Cardiac muscle cell (in vitro differentiated cells and primary cell): ENCODE data around the gene JAK3. TPM values are rescaled to one million over a fixed set of nuclear protein-coding genes. Genes with fewer than 3 reads are reported as not detected.

Source experiments
- DNase-seq, 2 donors: peaks; one replicate each; pipeline versions ENCODE4 v3.0.0 to v3.0.0-alpha.2; 2010 to 2017; ENCODE audit warnings: low read depth in 1 of 2, low spot score in 1 of 2
- H3K27ac ChIP-seq: fragments of 200-600 bp; sonication (generic); 2 replicates; pipeline ENCODE4 v1.5.1; 2016
- H3K27me3 ChIP-seq: fragments of 200-600 bp; sonication (generic); 2 replicates; pipeline ENCODE4 v1.6.0; 2016; ENCODE audit warnings: control low read depth
- H3K36me3 ChIP-seq: fragments of 200-600 bp; sonication (generic); 2 replicates; pipeline ENCODE4 v1.5.1; 2016; ENCODE audit warnings: control low read depth
- H3K4me1 ChIP-seq: fragments of 200-600 bp; sonication (generic); 2 replicates; pipeline ENCODE4 v1.8.1; 2017; ENCODE audit warnings: low read depth, mild to moderate bottlenecking, mixed run types
- H3K4me3 ChIP-seq: fragments of 200-600 bp; sonication (generic); 2 replicates; pipeline ENCODE4 v1.5.1; 2016; ENCODE audit warnings: mild to moderate bottlenecking
- H3K9me3 ChIP-seq: fragments of 200-600 bp; sonication (generic); 2 replicates; pipeline ENCODE4 v1.5.1; 2017; ENCODE audit warnings: low read depth, mild to moderate bottlenecking, control low read depth
- polyA plus RNA-seq: library from polyadenylated mRNA; unstranded; fragments of >200 nt; fragmentation: Nextera tagmentation; extraction: Ambion mirVana; gene quantifications from 2 replicates; pipeline ENCODE4 v1.2.1, GENCODE V29; 2016
- total RNA-seq: library from RNA; depleted of rRNA; stranded (reverse); fragments of >200 nt; gene quantifications from 2 replicates; pipeline ENCODE4 v1.2.3, GENCODE V29; 2016
- TF ChIP-seq, protein P1 (sequence below): IDR thresholded peaks from 2 replicates; pipeline ENCODE4 v1.5.1; 2012; ENCODE audit warnings: low read depth, mild to moderate bottlenecking, low read length

The JAK3 gene
- total and polyA plus RNA-seq, 2 experiments from 2014 or later, result 1.5 to 14.5 TPM

DNA sequence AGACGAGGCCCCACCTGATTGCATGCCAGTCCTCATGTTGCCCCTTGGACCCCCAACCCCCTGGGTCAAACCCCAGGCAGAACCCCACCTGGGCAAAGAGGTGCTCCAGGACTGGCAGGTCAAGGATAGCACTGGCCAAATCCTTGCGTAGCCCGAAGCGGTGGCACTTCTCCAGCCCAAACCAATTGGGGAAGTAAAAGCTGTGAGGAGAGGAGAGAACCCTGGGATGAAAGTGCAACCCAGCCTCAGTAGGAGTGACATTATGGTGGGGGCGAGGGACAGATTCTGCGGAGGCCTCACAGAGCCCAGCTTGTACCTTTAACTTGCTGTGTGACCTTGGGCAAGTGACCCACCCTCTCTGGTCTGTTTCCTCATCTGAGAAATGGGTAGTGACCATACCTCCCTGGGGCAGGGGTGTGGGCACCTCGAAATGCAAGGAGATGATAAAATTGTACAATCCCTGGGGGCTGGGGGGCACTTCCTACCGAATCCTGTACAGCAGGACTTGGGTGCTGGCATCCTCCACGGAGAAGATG lies 4.4 kb downstream of the JAK3 start:
- Histone ChIP-seq H3K36me3 (no peaks in the 10 kb centered on the region), H3K4me1 (peaks cover 3% of the 10 kb centered on the region), H3K27ac (no peak overlapping the region), H3K4me3 (no peak overlapping the region), H3K9me3 (no peaks in the 10 kb centered on the region), H3K27me3 (no peaks in the 10 kb centered on the region)
- TF ChIP-seq, protein P1, sequence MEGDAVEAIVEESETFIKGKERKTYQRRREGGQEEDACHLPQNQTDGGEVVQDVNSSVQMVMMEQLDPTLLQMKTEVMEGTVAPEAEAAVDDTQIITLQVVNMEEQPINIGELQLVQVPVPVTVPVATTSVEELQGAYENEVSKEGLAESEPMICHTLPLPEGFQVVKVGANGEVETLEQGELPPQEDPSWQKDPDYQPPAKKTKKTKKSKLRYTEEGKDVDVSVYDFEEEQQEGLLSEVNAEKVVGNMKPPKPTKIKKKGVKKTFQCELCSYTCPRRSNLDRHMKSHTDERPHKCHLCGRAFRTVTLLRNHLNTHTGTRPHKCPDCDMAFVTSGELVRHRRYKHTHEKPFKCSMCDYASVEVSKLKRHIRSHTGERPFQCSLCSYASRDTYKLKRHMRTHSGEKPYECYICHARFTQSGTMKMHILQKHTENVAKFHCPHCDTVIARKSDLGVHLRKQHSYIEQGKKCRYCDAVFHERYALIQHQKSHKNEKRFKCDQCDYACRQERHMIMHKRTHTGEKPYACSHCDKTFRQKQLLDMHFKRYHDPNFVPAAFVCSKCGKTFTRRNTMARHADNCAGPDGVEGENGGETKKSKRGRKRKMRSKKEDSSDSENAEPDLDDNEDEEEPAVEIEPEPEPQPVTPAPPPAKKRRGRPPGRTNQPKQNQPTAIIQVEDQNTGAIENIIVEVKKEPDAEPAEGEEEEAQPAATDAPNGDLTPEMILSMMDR, result no peak
- DNase-seq, result no peak

DNA sequence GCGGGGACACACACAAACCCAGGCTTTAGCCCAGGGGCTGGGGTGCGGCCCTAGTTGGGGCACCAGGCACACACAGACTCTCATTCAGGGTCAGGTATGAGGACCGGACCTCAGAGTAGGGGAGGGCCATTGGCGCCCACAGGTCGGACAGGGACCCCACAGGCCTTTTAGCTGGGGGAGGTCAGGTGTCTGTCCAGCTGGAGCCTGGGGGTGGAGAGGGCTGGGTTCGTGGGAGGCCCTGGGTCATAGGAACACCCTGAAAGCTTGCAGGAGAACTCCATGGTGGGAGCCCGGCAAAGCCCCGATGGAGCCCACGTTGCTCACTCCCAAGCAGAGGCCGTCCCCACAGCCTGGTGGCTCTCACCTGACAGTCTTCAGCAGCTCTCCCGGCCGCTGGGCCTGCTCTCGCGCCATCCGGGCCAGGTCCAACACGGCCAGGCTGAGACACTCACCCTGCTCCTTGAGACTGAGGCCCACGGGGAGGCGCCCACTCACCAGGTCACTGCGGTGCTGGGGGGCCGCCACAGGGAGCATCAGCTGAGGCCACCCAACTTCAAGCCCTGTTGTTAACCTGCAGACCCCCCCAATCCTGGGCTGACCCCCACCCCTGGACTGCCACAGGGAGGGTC lies 5.0 kb downstream of the JAK3 start:
- H3K4me3 ChIP-seq, result no peak overlapping the region
- peaks cover 3% of the 10 kb centered on the region for H3K4me1 ChIP-seq
- no peaks in the 10 kb centered on the region for H3K27me3 ChIP-seq
- TF ChIP-seq, protein P1, result no peak
- DNase-seq, result no peak
- H3K27ac ChIP-seq, result no peak overlapping the region
- no peaks in the 10 kb centered on the region for H3K36me3 ChIP-seq
- no peaks in the 10 kb centered on the region for H3K9me3 ChIP-seq

DNA sequence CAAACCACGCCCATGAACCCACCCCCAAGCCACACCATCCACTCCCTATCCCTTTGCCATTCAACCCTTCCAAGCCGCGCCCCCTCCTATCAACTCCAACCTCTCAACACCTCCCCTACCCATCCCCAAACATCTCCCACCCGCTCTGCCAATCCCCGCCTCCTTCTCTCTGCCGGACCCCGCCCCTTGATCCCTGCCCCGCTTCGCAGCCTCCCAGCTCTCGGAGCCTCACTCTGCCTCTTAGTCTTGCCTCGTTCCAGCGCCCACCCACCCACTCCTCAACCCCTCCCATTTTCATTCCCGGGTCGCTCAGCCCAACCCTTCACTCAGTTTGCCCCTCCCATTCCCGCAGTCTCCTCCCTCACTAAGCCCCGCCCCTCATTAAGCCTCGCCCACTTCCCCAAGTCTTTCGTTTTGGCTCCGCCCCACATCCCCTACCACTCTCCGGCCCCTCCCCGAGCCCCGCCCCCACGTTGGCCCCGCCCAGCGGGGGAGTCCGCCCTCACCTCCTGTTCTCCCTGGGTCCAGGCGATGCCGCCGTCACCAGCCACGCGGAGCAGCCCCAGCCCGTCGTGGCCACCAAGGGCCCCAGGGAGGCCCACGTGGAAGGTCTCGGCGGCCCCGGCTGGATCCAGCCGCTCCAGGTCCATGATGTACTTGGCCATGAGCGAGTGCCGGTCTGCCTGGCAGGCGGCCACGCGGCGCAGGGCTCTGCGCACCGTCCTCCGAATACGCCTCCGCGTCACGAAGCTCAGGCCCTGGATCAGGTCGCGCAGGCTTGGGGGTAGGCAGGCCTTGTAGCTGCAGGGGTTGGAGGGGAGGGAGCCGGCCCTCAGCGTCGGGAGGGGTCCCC lies 5.7 kb downstream of the JAK3 start:
- H3K36me3 ChIP-seq, result no peaks in the 10 kb centered on the region
- DNase-seq, result peak; percentile 93 to 97

DNA sequence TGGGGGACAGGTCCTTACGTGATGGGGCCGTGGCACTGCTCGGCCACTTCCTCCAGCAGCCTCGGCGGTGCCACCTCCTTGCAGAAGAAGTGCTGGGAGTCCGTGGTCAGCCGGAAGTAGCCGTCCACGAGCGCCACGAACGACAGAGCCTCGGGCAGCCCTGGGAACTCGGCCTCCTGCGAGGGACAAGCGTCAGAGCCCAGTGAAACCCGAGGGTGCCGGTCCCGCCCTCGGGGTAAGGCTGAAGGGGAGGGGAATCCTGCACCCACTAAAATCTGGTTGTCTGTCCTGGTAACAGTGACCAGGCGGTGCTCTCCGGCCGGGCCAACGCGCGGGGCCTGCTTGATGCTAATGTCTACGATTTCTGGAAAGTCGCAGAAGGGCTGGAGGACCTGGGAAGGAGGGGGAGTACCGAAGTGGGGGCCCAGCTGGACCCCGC lies 6.4 kb downstream of the JAK3 start:
- TF ChIP-seq, protein P1, result no peak
- H3K9me3 ChIP-seq, result no peaks in the 10 kb centered on the region
- no peak overlapping the region for H3K27ac ChIP-seq
- no peaks in the 10 kb centered on the region for H3K36me3 ChIP-seq
- H3K4me3 ChIP-seq, result peak overlapping the region; percentile 23
- DNase-seq, result no peak
- H3K4me1 ChIP-seq, result peaks cover 3% of the 10 kb centered on the region
- H3K27me3 ChIP-seq, result no peaks in the 10 kb centered on the region

More for the DNA sequence above, 5.7 kb downstream of the JAK3 start:
- Histone ChIP-seq H3K27me3 (no peaks in the 10 kb centered on the region), H3K9me3 (no peaks in the 10 kb centered on the region), H3K4me1 (peaks cover 3% of the 10 kb centered on the region), H3K4me3 (peak overlapping the region; percentile 23), H3K27ac (no peak overlapping the region)
- TF ChIP-seq, protein P1, result no peak

DNA sequence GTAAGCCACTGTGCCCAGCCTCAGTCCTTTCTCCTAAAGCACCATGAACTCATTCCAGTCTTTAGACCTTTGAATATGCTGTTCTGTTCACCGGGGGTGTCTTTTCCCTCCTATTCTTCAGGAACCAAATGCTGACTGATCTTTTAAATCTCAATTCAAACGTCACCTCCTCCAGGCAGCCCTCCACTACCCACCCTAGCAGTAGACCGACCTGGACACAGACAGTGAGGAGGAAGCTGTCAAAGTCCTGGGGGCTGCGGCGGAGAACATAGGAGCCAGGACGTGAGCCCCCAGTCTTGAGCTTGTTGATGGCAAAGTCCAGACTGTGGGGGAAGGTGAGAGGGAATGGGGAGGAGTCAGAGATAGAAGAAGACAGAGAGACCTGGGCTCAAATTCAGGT lies 7.8 kb downstream of the JAK3 start:
- Histone ChIP-seq H3K9me3 (no peaks in the 10 kb centered on the region), H3K4me1 (peaks cover 3% of the 10 kb centered on the region), H3K27ac (no peak overlapping the region), H3K36me3 (no peaks in the 10 kb centered on the region), H3K27me3 (no peaks in the 10 kb centered on the region), H3K4me3 (no peak overlapping the region)
- DNase-seq, result no peak
- TF ChIP-seq, protein P1, result no peak
